HG03139 (cell line): ENCODE measurements around the gene LPAR5.
A peak's percentile ranks its signal among the peaks of the same experiment; 100 is the strongest.

Experiments
- ATAC-seq: cut with Tn5 transposase; IDR thresholded peaks from one replicate; pipeline ENCODE4 v1.9.1; 2021; ENCODE audit not compliant: unreplicated experiment

The LPAR5 gene

GRCh38 chr12:6635856-6636531 lies at the start of gene LPAR5:
LPAR5 (minus strand) TSS chr12:6635959; CDS start chr12:6621248, 14,711 bp downstream.
- peak; percentile 51 for ATAC-seq

- ATAC-seq = no peak
Measured at GRCh38 chr12:6684609-6685008, 48.9 kb upstream of the LPAR5 start.

GRCh38 chr12:6676962-6677361 lies 41.2 kb upstream of the LPAR5 start:
- ATAC-seq = no peak

GRCh38 chr12:6672143-6672542 lies 36.4 kb upstream of the LPAR5 start:
- no peak for ATAC-seq

GRCh38 chr12:6667559-6668210 lies 31.9 kb upstream of the LPAR5 start:
- ATAC-seq = no peak

GRCh38 chr12:6666211-6666610 lies 30.5 kb upstream of the LPAR5 start:
- ATAC-seq = no peak

GRCh38 chr12:6664902-6665301 lies 29.1 kb upstream of the LPAR5 start:
- no peak for ATAC-seq

- ATAC-seq = peak; percentile 96
Measured at GRCh38 chr12:6662906-6663742, 27.4 kb upstream of the LPAR5 start, which contains the start of gene ING4. ING4 (minus strand) TSS chr12:6663119; CDS start chr12:6663101, 18 bp downstream.

- ATAC-seq = no peak
Measured at GRCh38 chr12:6662602-6662905, 26.8 kb upstream of the LPAR5 start.

GRCh38 chr12:6653987-6654386 lies 18.2 kb upstream of the LPAR5 start:
- ATAC-seq = no peak

- ATAC-seq = no peak
Measured at GRCh38 chr12:6653342-6653741, 17.6 kb upstream of the LPAR5 start.

- no peak for ATAC-seq
Measured at GRCh38 chr12:6652391-6652790, 16.6 kb upstream of the LPAR5 start.

- ATAC-seq = no peak
Measured at GRCh38 chr12:6650832-6651231, 15.1 kb upstream of the LPAR5 start.

GRCh38 chr12:6647083-6647604 lies 11.4 kb upstream of the LPAR5 start, which contains the start of gene ACRBP:
ACRBP (minus strand) TSS chr12:6647432; CDS start chr12:6647366, 66 bp downstream.
- no peak for ATAC-seq

- no peak for ATAC-seq
Measured at GRCh38 chr12:6646276-6647082, 10.7 kb upstream of the LPAR5 start.

- ATAC-seq = no peak
Measured at GRCh38 chr12:6644903-6645302, 9.1 kb upstream of the LPAR5 start.

GRCh38 chr12:6644257-6644596 lies 8.5 kb upstream of the LPAR5 start:
- no peak for ATAC-seq

- ATAC-seq = no peak
Measured at GRCh38 chr12:6643569-6644256, 8.0 kb upstream of the LPAR5 start.

GRCh38 chr12:6641131-6641530 lies 5.4 kb upstream of the LPAR5 start:
- ATAC-seq = no peak

GRCh38 chr12:6640497-6640896 lies 4.7 kb upstream of the LPAR5 start:
- ATAC-seq = no peak
